ENCODE measurements around the gene PKNOX2. TPM values are rescaled to one million over a fixed set of nuclear protein-coding genes. Genes with fewer than 3 reads are reported as not detected.

Gene PKNOX2
- total RNA-seq, 1 donor from 2014 or later: 4.0 TPM

DNA sequence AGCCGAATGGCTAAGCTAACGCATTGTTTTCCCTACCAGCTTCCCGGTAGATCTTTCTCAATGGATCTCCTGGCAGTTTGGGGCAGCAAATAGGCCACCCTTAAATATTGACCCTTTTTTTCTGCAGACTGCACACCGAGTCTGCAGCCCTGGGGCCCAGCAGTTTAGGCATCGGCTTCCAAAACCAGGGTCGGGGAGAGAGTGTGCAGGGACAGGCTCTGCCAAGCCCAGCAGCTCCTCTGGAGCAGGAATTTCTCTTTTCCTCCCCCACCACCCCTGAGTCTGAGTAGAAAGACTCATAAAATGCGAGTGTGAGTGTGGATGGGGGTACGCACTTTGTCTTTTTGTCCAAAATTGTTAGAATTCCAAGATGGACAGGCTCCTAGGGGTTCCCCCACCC is 218.3 kb downstream of the PKNOX2 start:
- DNase-seq: no peak

DNA sequence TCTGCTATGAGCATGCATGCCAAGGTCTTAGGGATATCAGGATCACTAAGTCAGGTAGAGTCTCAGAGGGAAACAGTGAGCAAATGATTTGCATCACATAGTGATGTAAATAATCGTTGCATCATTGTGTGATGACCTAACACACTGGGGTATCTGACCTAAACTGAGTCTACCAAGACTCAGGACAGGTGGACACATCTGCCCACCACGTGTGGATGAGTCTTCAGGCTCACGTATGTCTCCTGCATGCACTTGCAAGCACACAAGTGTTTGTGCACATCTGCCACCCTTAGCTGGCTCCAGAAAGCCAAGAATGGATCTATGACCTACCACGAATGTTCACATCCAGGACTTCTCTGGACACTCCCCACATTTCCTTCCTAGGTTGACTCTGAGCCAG is 220.3 kb downstream of the PKNOX2 start:
- no peak for DNase-seq

DNA sequence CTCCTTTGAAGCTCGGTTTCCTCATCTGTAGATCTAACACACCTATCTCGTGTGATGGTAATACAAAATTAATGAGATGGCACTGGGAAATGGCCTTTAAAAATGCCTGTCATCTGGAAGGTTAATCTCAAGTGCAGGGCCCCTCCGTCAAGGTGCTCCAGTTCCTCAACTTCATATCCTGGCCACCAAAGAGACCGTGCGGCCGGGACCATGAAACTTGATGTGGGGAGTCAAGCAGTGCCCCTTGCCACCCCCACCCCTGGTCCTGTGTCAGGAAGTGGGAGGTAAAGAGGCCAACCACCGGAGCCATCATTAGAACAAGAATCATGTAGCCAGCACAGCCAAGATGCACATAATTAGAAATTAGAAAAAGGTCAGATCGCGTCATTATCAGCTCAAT is 223.3 kb downstream of the PKNOX2 start:
- DNase-seq: no peak

DNA sequence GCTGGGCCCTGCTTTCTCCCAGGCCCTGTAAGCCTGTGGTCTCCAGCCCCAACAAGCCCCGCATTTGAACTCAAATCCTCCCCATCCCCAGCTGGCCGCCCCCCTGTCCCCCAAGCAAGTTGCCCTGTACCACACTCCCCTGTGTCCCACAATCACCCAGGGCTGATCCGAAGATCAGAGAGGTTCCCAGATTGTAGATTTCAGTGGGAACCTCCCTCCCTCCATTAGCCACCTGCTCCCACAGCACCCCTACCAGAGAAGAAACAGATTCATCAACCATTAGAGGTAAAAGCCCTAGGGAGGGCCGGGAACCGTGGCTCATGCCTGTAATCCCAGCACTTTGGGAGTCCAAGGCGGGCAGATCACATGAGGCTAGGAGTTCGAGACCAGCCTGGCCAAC is 224.1 kb downstream of the PKNOX2 start:
- DNase-seq: no peak

DNA sequence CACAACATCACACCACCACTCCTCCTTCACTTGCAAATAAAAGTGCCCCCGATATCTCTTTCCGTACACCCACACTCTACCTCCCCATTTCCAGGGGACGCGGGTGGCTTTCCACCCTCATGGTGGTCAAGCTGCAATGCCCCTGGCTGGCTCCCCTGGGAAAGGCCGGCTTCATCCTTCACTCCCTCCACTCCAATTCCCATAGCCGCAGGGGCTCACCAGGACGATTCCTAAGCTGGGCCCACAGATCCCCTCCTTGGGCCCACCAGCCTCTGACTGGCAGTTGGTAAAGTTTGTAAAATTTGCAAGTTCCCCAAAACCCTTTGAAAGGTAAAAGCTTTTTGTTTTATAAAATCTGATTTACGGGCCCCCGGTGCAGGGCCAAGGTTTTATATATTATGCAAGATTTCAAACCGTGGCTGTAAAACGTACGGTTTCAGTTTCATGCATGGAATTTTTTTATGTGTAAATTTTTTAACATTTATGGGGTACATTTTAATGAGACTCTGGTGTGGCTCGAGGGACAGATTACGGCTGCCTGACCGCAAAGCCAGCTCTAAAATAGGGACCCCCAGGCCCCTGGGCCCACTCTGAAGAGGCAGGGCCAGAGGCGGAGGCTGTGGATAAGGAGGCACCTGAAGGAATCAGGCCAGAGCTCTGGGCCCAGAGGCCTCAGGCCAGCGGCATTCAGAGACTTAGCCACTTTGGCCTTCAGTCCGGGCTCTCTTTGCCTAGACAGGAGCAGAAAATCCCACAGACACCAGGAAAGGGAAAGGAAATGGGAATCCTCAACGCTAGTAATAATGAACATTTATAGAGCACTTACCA is 225.0 kb downstream of the PKNOX2 start:
- DNase-seq: no peak

DNA sequence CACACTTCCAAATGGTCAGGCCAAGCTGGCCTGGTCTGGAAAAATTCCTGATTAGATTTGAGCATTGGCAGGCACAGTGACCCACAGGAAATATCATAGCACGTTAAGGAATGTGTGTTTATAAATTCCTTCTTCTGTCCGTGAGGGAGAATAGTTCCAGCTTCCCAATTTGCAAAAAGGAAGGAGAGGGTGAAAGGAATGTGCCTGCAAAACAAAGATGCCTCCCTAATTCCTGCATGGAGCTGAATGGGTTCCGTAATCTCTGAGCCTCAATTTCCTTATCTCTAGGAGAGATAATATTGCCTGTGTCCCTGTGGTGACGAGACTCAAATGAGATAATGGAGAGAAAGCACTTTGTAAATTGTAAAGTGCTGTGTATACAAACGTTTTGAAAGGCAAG is 226.4 kb downstream of the PKNOX2 start:
- DNase-seq: no peak

DNA sequence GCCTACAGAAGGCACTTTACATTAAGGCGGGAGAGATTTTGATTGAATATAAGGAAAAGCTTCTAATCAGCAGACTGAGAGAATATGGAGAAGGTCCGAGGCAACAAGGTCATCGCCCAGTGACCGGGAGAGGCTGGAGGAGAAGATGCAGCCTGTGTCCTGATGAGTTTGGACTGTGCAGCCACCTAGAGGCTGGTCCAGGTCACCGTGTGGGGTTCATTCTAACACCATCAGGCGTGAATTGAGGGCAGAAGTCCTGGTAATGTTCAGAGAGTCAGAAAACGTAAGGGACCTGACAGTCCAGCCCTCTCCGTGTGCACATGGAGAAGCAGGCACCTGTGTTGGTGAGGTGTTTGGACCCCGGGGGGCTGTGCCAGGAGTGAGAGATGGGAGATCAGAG is 228.8 kb downstream of the PKNOX2 start:
- DNase-seq: no peak

DNA sequence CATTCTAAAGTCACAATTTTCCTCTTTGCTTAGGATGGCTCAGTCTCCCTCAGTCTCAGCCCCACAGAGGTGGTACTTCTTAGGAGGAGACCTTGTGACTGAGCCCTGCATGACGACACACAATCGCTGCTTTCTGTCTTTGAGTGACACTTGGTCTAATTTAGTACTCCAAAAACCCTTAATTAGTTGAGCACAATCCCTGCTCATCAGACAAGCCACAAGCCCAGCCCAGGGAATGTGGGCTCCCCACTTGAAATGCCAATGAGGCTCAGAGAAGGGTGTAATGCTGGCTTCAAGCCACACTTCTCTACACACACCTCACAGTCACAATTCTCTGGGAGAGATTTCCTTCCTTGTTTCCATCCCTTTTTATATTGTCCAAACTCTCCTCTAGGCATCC is 229.7 kb downstream of the PKNOX2 start:
- DNase-seq: no peak

DNA sequence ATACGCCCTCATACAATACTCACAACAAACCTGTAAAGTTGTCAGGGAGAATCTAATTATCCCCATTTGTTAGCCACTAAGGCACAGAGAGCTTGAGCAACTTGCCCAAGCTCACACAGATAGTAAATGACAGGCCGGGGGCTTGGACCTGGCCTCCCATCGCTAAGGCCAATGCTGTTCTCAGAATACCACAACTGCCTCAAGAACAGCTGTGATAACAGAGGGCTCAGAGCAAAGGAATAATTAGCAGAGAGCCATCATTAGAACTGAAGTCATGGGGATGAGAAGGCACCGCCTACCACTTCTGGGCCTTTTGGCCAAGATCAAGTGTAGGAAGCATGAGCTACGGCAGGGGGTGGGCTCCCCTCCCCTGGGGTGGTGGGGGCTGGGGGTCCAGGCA is 232.9 kb downstream of the PKNOX2 start:
- DNase-seq: no peak

DNA sequence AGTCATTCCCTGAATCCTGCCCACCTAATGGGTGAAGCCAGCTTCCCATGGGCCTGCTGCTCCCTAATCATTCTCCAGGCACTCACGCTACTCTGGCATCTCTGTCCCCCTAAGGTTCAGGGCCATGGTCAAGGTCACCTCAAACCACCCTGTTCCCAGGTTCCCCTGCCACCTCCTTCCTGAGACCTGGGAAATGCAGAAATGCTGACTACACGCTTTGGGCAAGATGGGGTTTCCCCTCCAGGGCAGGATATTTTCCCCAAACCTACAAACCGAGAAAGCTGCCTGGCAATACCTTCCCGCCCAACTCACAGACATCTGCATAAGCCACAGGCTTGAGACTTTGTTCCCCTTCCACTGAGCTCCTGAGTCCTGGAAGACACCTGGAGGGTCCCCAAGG is 233.9 kb downstream of the PKNOX2 start:
- DNase-seq: no peak

DNA sequence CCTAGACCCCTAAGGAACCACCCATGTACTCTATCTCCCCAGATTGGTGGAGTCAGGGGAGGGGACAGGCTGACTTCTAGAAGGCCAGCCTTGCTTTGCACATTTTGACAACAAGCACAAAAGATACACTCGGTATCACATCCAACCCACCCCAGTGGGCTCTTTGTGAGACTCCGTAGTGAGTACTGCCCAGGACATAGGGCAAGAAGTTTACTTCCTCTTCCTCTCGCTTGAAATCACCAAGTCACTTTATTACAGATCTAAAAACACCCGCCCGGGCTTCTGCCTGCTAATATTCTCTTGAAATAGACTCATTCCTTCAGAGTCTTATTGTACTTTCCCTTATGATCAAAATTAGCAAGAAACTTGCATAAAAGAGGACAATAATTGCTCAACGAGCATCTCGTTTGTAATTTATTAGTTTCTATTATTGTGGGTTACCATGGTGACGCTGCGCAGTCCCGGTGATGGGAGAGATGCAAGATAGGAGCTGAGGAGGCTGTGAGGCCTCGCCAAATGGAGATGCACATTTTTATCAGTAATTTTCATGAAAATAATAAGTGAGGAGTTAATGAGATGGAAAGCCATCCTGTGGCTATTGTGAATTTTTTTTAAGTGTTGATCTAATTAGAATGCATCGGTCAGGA is 234.6 kb downstream of the PKNOX2 start:
- DNase-seq: no peak

DNA sequence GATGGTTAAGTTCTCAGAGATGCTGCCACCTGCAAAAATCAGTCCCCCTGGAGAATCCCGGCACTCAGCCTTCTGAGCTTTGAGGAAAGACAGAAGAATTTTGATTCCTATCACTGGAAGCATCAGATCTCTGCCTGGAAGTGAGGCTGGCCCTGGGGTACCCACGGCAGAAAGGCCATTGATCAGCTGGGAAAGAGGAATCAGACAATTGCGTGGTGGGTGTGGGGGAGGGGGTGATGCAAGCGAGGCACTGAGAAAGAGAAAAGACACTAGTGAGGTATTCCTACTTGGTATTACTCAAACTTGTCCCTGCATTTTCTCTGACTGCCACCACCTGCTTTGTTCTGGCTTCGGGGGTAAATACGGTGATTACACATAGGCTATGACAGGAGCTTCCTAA is 235.4 kb downstream of the PKNOX2 start:
- DNase-seq: no peak

DNA sequence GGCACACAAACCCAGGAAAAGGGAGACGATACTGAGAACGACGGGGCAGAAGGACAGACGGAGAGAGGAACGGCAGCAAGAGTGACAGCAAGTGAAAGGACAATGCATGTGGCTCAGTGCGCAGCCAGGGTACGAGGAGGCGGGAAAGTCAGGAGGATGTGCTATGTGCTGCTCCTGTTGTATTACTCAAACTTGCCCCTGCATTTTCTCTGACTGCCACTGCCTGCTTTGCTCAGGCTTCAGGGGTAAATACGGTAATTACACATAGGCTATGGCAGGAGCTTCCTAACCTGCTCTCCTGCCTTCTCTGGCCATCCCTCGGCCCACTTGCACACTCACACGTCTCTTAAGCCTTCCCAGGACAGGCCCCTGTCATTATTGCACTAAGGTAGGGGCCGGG is 236.7 kb downstream of the PKNOX2 start:
- no peak for DNase-seq

DNA sequence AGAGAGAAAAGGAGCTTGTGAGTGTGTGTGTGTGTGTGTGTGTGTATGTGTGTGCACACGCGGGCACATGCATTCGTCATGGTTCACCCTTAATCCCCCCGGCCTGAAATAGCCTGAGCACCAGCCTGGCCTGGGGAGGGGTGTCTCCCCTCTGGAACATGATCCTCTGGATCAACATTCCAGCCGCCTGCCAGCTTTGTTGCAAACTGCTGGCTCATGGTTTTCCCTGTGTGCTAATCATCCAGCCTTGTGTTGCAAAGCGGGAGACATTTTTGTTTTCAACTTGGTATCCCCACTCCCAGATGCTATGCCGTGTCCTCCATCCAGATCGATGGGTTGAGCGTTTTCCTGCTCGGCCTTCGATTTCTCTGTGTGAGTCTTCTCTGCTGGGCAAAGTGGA is 237.2 kb downstream of the PKNOX2 start:
- DNase-seq: no peak

DNA sequence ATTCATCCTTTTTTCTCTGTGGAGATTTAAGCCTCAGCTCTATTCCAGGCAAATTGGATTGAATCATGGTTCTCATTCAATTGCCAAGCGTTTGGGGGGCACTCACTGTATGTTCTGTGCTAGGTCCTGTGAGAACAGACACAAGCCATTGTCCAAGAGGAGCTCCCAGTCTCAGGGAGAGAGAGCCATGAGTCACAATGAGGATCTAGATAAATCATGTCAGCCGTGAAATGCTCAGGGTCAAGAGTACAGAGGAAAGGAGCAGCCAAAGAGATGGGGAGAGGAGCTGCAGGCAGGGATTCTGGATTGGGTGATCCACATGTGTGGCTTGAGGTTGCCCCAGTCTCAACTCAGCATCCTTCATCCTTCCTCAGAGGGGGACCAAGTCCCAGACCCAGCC is 237.9 kb downstream of the PKNOX2 start:
- no peak for DNase-seq

DNA sequence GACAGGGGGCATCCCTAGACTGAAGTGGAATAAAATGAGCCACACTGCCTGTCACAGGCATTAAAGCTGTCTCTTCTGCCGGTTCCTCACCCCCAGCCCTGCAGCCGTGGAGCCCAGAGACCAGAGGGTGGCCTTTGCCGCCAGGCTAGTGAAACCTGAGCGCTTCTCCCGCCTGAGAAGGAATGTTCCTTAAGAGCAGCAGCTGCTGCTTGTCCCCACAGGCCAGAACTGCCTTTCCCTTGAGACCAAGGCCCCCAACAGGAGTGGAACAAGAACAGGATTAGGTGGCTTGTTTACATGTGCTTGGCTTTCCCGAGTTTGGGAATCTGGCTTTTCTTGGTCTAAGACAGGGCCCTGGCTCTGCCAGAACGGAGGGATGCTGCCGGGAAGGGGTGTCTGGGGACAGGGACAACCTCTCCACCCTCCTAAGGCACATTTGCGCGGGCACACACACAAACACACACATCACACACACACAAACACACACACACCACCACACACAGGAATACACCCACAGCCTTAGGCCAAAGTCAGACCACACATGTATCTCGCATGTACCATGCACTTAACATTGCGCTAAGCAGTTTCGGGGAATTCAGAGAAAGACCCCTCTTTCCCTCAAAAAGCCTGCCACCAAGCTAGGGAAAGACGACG is 239.7 kb downstream of the PKNOX2 start:
- DNase-seq: no peak

DNA sequence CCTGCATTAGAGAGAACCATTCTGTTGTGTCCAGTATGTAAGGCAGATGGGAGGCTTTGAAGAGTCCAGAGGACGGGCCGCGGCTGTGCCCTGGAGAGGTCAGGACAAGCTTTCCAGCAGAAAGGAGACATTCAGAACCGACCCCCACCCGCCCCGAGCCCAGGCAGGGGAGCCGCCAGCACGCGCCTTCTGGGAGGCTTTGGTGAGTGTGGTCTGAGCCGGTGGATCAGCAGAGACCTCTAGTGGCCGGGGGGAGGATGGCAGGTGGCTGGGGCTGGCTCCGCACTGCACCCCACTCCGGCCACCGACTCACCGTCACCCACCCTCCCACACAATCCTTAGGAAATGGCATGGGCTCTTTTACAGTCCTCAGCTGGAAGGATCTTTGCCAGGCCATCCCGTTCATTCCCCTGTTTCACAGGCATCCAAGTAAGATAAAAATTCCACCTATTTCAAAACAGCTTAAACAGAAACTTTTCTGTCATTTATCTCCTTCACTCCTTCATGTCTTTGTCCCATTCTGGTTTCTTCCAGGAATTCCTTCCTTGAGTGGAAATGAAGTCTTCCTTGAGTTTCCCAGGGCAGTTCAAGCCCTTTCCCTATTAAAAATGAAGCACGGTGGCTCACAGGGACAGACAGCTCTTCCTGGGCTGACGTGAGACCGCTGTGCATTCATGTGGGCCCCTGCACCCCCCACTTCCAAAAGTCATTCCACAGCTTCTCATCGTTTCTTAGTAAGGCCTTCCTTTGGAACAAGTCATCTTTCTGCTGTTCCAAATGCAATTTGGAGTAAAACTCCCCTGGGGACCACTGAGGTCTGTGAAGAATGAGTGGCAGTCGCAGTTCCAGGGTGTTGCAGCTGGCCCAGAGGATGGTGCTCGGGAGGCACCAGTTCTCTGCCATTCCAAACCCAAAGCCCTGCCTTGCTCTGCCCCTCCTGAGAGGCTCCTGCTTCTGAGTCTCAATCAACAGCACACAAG is 240.6 kb downstream of the PKNOX2 start:
- DNase-seq: peak; percentile 39

DNA sequence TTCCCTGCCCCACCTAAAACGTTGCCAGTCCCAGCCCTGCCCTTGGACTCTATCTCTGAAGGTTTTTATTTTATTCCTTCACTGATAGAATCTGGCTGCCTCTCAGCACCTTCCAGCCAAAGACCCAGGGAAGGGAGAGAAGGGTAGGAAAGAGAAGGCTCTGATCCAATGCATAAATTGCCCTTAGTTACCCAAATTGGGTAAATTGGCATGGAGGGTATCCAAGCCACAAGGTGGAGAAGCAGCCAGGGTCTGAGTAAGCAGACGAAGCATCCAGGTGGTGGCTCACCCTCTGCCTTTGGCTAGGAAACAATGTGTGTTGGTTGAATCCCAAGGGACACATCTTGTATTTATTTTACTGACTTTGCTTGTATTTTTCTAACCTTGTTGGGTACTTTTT is 242.5 kb downstream of the PKNOX2 start:
- no peak for DNase-seq

DNA sequence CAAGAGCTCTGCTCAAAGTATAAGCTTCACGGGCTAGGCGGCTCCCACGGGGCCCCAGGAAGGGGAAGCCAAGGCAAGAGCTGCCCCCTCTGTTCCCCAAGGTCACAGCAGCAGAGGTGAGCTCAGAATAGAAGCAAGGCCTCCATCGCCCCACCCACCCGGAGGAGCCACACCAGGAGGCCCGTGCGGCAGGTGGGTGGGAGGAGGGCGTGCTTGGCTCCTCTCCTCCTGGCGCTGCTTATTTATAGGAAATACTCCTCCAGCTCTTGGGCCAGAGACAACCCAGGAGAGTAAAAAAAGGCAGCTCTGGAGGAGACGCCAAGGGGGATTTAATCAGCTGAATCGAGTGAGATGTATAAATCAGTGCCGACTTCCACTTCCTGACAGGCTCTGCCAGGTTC is 243.8 kb downstream of the PKNOX2 start:
- no peak for DNase-seq

DNA sequence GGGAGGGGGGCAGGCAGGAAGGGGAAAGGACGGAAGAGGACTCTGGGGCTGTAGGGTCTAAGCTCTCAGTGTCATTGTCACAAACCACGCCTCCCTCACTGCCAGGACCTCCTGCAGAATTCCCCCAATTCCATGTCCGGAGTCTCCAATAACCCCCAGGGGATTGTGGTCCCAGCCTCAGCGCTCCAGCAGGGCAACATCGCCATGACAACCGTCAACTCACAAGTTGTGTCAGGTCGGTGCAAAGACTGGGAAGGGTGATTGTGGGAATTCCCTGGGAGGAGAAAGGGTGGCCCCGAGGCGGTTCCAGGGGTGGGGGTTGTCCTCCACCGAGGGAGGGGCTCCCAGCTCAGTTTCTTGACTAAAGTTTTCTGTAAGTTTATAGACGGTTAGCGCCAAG is 245.5 kb downstream of the PKNOX2 start:
- peak; percentile 12 for DNase-seq

DNA sequence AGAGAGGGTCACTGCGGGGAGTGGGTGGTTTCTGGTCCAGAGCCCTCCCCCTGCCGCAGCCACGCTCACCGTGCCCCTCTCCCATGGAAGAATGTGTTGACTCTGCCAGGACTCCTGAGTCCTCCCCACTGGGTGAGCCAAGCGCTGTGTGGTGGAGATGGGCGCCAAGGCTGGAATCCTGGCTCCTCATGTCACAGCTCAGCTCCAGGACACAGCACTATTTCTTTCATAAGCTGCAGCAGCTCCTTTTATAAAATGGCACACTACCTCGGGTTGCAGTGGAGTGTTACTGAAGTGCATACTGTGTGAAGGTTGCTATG is 247.6 kb downstream of the PKNOX2 start:
- DNase-seq: no peak

DNA sequence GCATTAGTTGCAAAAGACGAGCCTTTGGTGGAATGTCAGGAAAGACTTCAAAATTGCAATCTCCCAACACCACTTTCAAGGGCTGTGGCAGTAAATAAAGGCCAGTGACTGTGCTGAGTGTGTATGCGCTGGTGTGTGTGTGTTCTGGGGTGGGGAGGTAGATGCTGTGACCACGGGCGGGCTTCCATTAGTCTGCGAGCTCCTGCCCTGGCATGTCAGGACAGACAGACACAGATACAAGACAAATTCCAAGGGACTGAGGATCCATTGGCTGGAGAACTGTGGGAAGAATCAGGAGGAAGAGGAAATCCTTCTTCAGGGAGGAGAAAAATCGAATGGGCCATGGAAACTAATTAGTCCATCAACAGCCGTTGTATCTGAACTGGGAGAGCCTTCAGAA is 248.0 kb downstream of the PKNOX2 start:
- DNase-seq: no peak

DNA sequence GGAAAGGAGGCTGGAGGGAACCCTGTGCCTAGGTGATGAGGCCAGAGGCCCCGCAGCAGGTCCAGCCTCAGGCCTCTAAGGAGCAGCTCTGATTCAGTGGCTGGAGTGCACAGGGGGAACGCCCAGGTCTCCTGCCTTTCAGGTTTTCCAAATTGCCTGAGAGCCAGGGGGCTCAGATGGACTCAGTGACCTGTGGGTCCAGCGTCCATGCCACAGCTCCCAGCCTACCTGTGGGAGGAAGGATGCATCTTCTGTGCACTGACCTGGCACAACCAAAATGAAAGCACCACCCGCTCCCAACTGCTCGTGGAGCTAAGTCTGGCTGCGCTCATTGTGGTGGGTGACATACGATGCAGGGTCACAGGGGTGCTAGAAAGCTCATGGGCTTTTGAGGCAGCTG is 248.7 kb downstream of the PKNOX2 start:
- DNase-seq: no peak
